ENCODE measurements around the gene MAP3K14.

The MAP3K14 gene

DNA sequence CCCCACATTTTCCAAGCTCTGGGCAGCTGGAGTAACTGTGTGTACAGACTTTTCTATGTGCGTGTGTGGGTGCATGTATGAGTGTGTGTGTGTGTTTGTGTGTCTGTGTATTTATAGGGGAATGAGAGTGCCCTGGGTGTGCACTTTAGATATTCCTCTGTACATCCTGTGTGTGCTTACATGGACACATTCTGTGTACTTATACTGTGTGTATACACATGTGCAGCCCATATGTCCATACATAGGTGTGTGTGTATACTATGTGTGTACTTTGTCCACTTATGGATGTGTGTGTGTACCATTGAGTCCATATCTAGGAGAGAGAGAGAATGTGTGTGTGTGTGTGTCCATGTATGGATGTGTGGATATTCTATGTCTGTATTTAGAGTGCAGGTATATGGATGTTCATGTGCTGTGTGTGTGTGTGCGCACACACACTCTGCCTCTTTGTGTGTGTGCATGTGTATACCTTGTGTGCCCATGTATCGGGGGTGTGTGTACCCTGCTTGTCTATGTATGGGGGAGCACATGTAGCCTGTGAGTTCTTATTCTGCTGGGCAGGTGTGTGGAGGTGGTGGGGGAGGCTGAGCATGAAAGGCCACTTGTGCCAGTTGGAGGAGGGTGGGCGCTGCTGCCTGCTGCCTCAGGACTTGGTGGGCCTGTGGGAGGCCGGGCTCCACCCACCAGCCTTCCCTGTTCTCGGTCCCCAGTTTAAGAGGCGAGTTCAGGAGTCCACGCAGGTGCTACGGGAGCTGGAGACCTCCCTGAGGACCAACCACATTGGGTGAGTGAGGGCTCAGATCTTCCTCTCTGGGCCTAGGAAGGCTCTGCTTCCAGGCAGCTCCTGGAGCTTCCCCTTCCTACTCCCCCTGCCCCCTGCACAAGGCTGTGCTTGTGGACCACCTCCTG, 84.1 kb downstream of the MAP3K14 start:
- DNase-seq (ENCODE audit: low read depth in 1 of 2, low spot score in 1 of 2) = no peak
- TF ChIP-seq JUND (IDR thresholded peaks at IDR 0.05; ENCODE audit: low read depth) = no peak
- in situ Hi-C loops (cut with HindIII; ENCODE audit: low pct_unique_long_range_greater_than_20kb, low sequenced_read_pairs) = no loop called here

DNA sequence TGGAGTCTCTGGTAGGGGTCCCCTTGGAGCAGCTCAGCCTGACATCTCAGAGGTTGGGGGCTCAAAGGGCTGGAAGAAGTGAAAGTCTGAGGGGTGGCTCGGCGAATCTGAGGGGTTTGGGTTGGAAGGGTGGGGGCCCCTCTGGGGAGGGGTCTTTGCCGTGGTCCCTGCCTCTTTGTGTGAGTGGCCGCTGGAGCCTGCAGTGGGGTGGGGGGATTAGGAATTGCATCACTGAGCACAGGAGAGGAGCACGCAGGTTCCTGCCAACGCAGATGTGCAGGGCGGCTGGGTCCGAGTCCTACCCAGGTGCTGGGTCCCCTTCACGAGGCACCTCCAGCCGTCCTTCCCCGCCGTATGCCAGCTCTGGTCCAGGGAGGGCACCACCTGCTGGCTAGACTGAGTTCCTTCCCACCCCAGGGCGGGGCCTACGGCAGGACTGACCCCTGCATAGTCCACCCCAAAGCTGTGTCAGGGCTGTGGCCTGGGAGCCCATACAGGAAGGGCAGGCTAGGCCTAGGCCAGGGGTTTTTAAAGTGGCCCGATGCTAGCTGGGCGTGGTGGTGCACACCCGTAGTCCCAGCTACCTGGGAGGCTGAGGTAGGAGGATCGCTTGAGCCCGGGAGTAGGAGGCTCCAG, 85.2 kb downstream of the MAP3K14 start:
- TF ChIP-seq JUND (IDR thresholded peaks at IDR 0.05; ENCODE audit: low read depth) = no peak
- DNase-seq (ENCODE audit: low read depth in 1 of 2, low spot score in 1 of 2) = peak in 1 of 2 experiments; percentile 46
- in situ Hi-C loops (cut with HindIII; ENCODE audit: low pct_unique_long_range_greater_than_20kb, low sequenced_read_pairs) = no loop called here

DNA sequence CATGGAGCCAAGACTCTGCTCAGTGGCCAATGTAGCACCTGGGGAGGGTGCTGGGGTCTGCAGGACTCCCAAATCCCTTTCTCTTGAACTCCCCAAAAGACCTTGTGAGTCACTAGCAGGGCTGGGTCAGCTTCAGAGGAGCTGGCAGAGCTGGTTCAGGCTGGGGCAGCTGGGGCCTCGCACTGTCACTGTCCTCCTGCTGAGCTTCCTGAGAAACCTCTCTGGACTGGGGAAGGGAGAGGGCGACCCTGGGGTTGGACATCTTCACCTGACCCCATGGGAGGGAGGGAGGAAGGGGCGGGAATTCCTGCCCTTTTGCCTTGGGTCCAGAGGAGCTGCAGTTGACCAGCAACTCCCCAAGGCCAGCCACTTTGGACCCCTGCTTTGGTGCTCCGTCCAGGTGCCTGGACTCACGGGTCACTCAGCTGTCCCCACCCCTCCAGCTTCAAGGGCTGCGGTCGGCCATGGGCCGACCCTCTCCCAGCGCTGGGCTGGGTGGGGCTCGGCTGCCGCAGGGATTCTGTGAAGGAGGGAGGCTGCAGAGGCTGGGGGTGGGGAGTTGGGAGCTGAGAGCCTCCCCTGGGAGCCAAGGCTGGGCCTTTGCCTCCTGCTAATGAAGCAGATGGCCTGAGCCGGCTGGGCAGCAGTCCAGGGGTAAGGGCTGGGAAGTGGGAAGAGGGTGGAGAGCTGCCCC, 85.9 kb downstream of the MAP3K14 start:
- in situ Hi-C loops (cut with HindIII; ENCODE audit: low pct_unique_long_range_greater_than_20kb, low sequenced_read_pairs) = no loop called here
- no peak for TF ChIP-seq JUND (IDR thresholded peaks at IDR 0.05; ENCODE audit: low read depth)
- DNase-seq (ENCODE audit: low read depth in 1 of 2, low spot score in 1 of 2) = peak in 1 of 2 experiments; percentile 48

DNA sequence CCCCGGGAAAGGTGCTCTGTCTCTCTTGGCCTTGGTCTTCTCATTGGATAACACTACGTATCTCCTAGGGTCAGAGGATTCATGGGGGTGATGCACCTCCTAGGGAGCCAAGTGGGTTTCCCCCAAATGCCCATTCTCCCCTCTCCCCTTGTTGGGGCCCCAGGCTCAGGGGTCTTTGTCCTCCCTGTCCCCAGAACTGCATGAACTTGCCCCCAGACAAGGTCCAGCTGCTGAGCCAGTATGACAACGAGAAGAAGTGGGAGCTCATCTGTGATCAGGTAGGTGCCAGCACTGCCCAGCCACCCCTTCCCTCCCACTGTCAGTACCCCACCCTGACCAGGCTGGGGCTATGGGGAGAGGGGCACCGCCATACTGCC, 86.4 kb downstream of the MAP3K14 start:
- no peak for TF ChIP-seq JUND (IDR thresholded peaks at IDR 0.05; ENCODE audit: low read depth)
- DNase-seq (ENCODE audit: low read depth in 1 of 2, low spot score in 1 of 2) = no peak
- in situ Hi-C loops (cut with HindIII; ENCODE audit: low pct_unique_long_range_greater_than_20kb, low sequenced_read_pairs) = no loop called here

DNA sequence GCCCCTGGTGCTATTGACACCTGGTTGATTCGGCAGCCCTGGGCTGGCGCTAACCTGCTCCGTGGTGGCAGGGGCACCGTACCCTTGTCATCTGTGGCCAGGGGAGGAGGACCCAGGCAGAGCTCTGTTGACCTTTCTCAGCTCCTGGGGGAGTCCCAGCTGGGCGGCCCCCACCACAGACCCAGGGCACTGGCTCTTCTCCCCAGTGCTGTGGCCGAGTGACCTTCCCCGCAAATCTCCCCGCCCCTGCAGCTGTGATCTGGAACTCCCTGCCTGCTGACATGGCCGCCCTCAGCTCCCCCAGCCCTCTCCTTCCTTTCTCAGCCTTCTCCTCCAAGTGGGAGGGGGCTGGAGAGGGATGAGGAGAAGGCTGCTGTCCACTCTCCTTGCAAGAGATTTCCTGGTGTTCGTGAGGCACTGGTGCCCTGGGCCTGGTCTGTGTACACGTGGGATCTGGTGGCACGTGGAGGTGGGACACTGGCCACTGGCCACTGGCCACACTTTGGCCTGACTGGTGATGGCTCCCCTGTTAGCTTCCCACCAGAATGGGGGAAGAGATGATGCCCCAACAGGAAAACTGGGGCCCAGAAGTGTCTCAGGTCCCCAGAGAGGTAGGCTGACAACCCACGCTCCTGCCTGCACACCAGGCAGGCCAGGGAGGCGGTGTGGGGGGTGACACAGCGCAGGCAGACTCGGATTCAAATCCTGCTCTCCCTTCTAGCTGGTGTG, 87.0 kb downstream of the MAP3K14 start:
- no peak for TF ChIP-seq JUND (IDR thresholded peaks at IDR 0.05; ENCODE audit: low read depth)

DNA sequence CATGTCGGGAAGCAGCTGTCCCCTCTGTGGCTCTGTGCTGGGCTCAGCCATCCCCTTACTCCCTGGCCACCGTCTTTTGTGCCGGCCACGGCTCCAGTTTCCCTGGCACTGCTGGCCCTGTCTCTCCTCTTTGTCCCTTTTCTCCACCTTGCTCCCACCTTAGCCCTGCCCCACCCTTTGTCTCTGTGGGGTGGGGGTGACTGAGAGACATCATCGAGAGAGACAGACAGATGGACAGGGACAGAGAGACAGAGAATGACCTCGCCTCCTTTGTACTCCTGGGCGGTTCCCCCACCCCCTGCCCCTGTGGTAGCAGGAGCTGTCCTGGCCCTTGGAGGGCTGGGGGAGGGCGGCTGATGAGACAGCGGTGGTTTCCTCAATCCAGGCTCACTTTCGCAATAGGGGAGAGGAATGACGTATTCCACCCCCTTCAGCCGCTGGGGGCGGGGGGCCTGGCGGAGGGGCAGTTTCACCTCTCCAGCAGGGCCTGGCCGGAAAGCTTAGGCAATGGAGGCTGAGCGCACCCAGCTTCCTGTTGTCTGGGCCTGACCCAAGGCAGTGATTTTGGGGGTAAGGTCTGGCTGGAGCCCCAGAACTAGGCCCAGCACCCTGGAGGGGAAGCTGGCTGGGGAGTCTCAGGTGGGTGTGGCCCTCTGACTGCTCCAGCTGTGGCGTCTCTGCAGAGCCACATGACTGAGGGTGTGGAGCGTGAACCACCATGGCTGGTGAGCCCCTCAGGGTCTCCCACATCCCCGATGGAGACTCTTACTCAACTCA, 87.9 kb downstream of the MAP3K14 start:
- no peak for TF ChIP-seq JUND (IDR thresholded peaks at IDR 0.05; ENCODE audit: low read depth)
- no peak for DNase-seq (ENCODE audit: low read depth in 1 of 2, low spot score in 1 of 2)
- in situ Hi-C loops (cut with HindIII; ENCODE audit: low pct_unique_long_range_greater_than_20kb, low sequenced_read_pairs) = no loop called here

More for the DNA sequence above, 87.0 kb downstream of the MAP3K14 start:
- in situ Hi-C loops (cut with HindIII; ENCODE audit: low pct_unique_long_range_greater_than_20kb, low sequenced_read_pairs) = no loop called here
- DNase-seq (ENCODE audit: low read depth in 1 of 2, low spot score in 1 of 2) = no peak

DNA sequence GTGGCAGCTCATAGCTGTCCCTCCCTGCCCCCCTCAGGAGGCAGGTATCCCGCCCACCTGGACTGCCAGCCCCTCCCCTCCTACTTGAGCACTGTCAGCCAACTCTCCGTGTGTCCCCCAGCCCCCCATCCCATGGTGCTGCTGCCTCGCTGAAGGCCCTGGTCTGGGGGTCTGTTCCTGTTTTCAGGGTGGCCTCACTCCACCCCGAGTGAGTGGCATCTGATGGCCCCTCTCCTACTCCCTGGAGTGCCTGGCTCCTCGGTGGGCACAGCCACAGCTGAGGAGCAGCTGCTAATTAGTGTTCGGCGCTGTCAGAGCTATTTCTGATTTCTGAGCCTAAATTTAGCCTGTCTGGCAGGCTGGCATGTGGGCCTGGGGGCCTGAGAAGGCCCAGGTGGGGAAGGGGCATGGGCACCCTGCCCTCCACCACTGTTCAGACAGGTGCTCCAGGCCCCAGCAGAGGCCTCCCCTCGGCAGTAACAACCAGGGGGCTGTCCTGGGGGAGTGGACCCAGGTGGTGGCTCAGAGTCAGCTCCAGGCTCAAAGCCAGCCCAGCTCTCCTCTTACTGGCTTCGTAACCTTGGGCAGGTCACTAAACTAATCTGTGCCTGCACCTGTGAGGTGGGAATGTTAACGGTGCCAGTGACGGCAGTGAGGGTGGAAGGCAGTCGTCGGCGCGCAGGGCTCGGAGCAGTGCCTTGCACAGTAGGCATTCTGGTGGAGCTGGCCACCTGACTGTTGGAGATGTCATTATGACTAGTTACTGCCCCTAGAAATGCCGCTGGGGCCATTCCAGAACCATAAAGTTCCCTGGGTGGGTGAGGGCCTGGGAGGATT, 88.7 kb downstream of the MAP3K14 start:
- in situ Hi-C loops (cut with HindIII; ENCODE audit: low pct_unique_long_range_greater_than_20kb, low sequenced_read_pairs) = no loop called here
- DNase-seq (ENCODE audit: low read depth in 1 of 2, low spot score in 1 of 2) = no peak
- TF ChIP-seq JUND (IDR thresholded peaks at IDR 0.05; ENCODE audit: low read depth) = no peak

DNA sequence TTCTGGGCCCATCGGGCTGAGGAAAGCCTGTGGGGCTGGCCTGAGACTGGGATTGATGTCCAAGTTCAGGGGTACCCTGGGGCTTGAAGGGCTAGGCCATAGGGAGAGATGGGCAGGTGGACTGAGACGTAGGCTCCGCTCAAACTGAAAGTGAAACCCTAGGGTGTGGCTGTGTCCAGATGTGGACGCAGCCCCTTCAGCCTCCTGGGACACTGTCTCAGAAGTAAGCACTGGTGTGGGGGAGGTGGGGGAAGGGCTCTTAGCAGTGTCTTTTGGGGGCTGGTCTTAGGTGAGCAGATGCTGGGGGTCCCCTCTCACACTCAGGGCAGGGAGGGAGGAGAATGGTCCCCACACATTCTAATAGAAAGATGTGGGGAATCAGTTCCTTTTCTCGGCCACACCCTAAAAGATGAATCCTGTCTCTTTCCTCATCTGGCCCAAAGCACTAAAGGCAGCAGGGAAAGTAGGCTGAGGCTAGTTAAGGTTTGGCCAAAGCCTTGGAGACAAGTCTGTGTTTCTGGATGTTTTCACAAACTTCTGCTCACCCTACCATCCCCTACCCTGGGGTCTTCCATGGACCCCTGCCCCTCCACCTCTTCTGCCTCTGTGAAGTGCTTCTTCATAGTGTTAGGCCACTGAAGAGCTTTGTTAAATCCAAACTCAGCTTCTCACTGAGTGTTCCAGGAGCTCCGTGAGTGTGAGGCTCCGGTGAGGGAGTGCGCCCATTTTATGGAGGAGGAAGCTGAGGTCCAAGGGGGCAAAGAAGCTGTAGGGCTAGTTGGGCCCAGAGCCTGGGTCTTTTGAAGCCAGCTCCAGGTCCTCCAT, 89.5 kb downstream of the MAP3K14 start:
- in situ Hi-C loops (cut with HindIII; ENCODE audit: low pct_unique_long_range_greater_than_20kb, low sequenced_read_pairs) = no loop called here
- no peak for DNase-seq (ENCODE audit: low read depth in 1 of 2, low spot score in 1 of 2)
- no peak for TF ChIP-seq JUND (IDR thresholded peaks at IDR 0.05; ENCODE audit: low read depth)

DNA sequence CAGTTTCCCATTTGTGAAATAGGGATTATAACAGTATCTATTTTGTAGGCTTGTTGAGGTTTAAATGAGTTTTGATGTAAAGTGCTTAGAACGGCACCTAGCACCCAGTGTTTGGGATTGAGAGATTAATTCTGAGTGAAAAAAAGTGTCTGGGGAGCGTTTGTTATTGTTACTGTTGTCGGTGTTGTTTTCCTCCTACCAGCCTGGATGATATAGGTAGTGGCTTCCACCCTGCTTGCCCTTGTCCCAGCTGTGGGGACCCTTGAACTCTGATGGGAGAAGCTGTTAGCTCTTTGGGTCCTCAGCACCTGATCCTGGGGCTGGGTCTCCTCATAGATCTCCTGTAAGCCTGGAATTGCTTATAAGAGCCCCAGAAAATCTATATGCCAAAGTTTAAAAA, 90.2 kb downstream of the MAP3K14 start:
- DNase-seq (ENCODE audit: low read depth in 1 of 2, low spot score in 1 of 2) = no peak
- in situ Hi-C loops (cut with HindIII; ENCODE audit: low pct_unique_long_range_greater_than_20kb, low sequenced_read_pairs) = no loop called here
- TF ChIP-seq JUND (IDR thresholded peaks at IDR 0.05; ENCODE audit: low read depth) = no peak

DNA sequence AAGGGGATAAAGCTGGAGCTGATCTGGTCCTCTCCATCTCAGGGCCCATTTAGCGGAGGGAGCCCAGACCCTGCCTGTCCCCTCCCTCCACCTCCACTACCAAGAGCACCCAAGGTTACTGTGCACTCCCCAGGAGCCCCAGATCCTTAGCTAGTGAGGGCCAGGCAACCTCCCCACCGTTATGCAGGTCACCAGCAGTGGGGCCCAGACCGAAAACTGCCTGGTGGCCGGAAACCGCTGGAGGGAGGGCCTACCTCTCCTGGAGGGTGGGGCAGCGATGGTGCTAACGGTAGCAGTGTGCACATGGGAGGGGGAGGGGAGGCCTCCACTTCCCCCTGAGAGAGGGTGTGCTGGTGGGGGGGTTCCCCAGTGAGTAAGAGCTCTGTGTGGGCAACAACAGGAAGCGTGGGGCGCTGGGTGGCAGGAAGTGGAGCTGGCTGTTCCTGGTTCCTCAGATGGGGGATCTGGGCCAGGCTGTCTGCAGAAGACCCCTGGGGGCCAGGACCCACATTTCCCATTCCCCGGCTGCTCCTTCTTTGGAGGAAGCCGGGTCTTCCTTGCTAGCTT, 90.8 kb downstream of the MAP3K14 start:
- no peak for TF ChIP-seq JUND (IDR thresholded peaks at IDR 0.05; ENCODE audit: low read depth)
- peak in 1 of 2 experiments; percentile 0 for DNase-seq (ENCODE audit: low read depth in 1 of 2, low spot score in 1 of 2)
- in situ Hi-C loops (cut with HindIII; ENCODE audit: low pct_unique_long_range_greater_than_20kb, low sequenced_read_pairs) = no loop called here
